SHP77 treated with DMSO at 0.1 percent for 48 hours (cell line): Measurements from ENCODE around the gene CCDC59.
"Not testable (repeated sequence)": the region's sequence is repeated elsewhere in the genome, so short reads cannot be mapped to it uniquely, and the experiment has no call there.

Source experiments
- DNase-seq: peaks from one replicate; lab custom pipeline; 2025; lab: John Stamatoyannopoulos, UW

The CCDC59 gene, protein sequence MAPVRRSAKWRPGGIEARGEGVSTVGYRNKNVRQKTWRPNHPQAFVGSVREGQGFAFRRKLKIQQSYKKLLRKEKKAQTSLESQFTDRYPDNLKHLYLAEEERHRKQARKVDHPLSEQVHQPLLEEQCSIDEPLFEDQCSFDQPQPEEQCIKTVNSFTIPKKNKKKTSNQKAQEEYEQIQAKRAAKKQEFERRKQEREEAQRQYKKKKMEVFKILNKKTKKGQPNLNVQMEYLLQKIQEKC

DNA sequence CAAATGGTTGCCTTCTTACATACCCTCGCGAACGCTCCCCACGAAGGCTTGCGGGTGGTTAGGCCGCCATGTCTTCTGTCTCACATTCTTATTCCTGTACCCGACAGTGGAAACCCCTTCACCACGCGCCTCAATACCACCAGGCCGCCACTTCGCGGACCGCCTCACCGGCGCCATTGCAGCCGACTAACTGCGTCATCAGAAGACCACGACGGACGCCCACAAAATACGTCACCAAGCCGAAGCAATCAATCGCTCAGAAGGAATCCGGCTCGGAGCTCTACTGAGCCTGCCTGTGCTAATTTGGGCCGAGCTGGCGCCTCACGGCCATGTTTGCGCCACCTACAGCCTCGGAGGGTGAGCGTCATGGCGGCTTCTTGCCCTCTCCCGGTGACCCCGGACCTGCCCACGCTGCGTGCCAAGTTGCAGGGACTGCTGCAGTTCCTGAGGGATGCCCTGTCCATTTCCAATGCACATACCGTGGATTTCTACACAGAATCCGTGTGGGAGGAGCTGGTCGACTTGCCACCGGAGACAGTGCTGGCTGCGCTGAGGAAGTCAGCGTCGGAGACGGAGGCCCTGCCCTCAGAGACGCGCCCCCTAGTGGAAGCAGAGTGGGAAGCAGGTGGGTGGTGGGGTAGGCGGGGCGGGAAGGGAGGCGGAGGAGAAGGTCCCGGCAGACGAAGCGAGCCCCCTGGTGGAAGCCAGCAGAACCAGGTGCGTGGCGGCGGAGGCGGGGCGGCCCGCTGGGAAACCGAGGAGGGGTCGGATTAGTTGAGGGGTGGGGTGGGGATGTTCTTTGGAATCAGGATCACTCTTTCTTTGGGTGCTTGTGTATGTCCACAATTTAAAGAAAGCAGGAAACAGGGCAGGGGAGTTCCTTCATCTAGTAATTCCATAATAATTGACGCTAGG, at the start of gene CCDC59, which contains the start of gene METTL25:
TSS of gene CCDC59 (minus strand) at position 188 of the 915 bp plus-strand sequence. CDS start at position 177, 11 bp downstream.
TSS of gene METTL25 (plus strand) at position 330 of the 915 bp plus-strand sequence. CDS start at position 367, 37 bp downstream.
- DNase-seq: peak; percentile 93

DNA sequence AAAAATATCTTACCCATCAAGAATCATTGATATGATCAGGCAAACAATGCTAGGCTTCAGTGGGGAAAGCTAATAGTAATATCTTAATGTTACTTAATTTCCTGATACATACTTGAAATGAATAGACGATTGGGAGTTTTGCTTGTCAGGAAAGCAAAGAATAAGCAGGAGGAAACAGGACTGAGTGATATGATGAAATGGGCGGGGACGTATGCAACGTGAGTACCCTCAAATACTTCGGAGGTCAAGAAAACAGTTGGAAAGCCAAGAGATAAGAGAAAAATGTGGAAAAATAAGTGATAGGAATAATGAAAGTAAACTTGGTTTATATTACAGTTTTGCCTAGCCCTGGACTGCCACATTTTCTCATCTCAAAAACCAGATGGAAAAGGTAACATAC, 49.3 kb upstream of the CCDC59 start:
- no peak for DNase-seq

DNA sequence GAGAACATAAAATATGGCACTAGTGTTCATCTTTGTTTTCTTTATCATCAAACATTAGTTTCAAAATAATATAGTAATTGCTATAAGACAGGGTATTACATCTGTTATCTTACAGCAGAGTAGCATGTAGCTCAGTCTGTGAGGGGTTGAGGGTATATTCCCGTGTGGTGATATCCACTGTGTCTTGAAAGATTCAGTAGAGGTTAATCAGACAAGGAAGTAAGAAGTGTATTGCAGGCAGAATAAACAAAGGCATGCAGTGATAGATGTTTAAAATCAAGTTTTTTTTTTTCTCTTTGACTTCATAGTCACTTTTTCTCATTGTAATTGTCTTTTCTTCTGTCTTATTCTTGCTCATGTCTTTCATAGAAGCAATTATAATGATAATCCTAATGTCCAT, 48.5 kb upstream of the CCDC59 start:
- DNase-seq: no peak

DNA sequence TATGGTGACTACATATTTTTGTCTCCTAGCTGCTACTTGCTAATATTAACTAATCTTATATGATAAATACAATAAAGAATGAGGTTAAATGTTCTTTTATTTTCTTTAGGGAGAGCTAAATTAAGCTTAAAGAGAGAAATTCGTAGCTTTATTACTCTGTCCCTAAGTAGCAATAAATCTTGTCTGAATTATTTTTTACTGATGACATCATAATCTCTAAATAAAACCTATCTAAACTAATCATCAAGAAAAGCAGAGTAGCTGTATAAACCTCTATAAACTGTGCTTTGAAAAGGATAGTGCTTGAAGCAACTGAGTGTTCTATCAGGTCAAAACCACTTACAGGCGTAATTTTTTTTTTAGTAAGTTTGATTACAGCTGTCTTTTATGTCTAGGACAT, 42.6 kb upstream of the CCDC59 start:
- no peak for DNase-seq

DNA sequence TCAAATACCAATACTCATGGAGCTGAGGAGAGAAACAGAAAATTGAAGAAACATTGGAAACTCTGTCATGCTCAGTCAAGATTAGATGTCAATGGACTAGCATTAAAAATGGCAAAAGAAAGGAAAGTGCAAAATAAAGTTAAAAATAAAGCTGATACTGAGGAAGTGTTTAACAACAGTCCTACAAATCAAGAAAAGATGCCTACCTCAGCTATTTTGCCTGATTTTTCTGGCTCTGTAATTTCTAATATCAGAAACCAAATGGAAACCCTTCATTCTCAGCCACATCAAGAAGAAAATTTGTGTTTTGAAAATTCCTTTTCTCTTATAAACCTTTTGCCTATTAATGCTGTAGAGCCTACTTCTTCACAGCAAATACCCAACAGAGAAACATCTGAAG, 40.7 kb upstream of the CCDC59 start:
- DNase-seq: no peak

DNA sequence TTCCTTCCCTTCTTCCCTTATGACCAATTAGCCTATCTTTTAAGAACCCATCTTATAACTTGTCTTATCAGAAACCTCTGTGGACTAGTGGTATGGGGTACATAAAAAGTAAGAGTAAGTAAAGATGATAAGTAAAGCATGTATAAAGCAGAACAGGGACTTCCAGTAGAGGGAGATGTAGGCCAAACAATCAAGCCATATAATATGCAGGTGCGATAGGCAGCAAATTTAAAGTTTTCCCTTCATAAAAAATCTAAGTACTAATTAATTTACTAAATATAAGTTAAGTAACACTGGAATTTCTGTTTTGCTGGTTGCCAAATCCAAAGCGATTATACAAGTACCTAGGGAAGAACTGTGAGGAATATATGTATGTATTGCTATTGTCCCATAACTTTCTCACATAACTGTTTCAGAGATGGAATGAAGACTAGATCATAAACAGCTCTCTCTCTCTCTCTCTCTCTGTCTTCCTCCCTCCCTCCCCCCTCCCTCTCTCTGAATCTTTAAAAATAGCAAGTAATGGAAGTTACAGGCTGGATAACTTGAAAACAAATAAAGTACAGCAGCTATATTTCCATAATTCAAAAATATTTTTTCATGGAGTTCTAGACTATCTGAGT, 25.9 kb upstream of the CCDC59 start:
- peak; percentile 13 for DNase-seq

DNA sequence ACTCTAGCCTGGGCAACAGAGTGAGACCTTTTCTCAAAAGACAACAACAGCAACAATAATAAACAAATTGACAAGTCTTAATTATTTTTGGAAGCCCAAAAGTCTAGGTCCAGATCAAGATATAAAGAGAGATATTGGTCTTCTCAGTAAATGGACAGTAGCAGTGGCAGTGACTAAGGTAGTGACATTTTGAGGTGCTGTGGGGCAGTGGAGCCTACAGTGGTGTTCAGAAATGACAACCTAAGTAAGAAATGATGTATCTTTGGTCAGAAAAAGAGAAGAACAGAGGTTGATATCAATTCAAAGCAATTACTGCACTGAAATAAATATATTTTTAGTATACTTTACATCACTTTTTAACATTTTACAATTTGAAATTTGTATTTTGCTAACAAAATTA, 20.8 kb upstream of the CCDC59 start:
- no peak for DNase-seq

DNA sequence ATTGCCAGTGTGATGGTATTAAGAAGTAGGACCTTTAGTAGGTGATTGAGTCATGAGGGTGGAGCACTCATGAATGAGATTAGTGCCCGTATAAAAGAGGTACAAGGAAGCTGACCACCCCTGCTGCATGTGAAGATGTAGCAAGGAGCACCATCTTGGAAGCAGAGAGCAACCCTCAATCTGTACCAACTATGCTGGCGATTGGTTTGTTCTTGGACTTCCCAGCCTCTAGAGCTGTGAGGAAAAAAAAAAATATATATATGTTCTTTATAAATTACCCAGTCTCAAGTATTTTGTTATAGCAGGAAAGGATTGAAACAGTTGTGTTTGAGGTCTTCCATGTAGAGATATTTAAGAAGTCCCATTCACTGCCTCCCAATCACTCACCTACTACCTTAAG, 17.0 kb upstream of the CCDC59 start:
- DNase-seq: no peak

DNA sequence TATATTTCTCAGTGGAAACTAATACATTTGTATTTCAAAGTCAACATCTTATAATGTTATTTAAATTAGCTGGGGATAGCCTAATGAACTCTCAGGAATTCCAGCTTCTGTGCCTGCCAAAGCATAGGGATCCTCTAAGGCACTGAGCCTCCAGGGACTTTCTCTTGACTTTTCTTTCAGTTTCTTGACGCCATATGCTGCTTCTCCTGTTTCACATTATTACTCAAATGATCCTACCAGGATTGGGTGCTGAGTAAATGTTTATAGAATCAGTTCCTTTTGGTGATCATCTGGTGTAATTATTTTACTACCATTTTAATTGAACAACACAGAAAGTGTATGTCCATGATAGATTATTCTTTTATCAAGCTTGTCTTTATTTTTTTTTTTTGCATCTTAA, 8.0 kb upstream of the CCDC59 start:
- DNase-seq: no peak

DNA sequence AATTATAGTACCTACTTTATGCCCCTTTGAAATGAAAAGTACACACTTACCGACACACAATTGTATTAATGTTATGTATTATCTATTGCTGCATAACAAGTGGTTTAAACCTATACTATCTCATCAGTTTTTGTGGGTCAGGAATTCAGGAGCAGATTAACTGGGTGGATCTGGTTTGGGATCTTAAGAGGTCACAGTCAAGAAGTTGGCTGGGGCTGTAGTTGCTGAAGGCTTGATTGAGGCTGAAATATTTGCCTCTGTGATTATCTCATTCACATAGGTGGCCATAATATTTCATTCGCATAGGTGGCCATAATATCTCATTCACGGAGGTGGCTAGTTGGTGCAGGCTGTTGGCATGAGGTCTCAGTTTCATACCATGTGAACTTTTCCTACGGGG, 5.8 kb upstream of the CCDC59 start:
- no peak for DNase-seq

DNA sequence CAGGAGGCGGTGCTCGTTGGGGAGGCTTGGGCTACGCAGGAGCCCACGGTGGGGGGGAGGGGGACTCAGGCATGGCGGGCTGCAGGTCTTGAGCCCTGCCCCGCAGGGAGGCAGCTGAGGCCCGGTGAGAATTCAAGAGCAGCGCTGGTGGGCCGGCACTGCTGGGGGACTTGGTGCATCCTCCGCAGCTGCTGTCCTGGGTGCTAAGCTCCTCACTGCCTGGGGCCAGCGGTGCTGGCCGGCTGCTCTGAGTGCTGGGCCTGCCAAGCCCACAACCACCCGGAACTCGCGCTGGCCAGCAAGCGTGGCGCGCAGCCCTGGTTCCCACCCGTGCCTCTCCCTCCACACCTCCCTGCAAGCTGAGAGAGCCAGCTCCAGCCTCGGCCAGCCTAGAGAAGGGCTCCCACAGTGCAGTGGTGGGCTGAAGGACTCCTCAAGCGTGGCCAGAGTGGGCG, 3.3 kb upstream of the CCDC59 start:
- no peak for DNase-seq

DNA sequence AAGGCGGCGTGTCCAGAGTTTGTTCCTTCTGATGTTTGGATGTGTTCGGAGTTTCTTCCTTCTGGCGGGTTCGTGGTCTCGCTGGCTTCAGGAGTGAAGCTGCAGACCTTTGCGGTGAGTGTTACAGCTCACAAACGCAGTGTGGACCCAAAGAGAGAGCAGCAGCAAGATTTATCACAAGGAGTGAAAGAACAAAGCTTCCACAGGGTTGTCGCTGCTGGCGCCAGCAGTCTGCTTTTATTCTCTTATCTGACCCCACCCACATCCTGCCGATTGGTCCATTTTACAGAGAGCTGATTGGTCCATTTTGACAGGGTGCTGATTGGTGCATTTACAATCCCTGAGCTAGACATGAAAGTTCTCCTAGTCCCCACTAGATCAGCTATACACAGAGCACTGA, 2.6 kb upstream of the CCDC59 start:
- not testable (repeated sequence) for DNase-seq

DNA sequence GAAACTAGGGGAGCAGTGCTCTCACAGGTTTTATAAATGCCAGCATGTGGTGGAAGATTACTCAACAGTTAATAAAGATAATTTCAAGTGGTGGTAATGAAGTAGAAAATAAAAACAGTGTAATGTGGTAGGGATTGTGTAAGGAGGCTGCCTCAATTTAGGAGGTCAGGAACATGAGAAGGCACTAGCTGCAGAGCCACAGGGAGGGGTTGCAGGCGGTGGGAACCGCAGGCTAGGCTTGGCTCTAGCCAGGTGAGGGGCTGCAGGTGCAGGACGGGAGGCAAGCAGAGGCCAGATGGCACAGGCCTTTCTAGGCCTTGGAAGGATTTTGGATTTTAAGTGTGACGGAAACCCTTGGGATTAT, 910 bp upstream of the CCDC59 start:
- peak; percentile 33 for DNase-seq

DNA sequence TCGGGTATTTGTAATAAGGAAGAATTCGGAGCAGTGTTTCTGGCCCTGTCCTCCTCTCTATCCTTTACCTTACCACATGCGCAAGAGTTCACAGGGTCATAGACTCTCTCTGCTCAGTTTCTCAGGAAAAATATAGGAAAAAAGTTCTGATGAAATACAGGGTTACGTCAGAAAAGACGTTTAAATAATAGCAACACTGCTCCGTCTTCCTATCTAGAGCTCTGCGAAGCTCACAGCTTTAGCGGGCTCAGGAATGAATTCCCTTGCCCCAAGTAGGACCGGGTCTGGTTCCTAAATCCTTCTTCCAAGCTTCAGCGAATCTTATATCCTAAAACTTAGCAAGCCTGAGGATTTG, 365 bp downstream of the CCDC59 start:
- DNase-seq: no peak

DNA sequence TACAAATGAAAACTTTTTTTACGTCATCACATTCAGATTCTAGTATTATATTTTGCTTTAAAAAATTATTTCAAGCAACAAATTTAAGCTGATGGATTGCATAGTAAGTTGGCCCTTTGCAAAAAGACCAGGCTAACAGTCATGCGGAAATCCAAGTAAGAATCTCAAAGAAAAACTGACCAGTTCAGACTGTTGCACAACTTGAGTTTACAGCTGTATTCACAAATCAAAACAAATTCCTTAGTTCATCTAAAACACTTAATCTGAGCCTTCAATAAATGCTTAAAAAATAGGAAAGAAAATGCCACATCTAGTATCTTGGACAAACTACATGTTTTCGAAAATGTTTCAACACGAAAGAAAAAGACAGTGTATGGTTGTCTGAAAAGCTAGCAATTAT, 847 bp downstream of the CCDC59 start:
- DNase-seq: no peak

DNA sequence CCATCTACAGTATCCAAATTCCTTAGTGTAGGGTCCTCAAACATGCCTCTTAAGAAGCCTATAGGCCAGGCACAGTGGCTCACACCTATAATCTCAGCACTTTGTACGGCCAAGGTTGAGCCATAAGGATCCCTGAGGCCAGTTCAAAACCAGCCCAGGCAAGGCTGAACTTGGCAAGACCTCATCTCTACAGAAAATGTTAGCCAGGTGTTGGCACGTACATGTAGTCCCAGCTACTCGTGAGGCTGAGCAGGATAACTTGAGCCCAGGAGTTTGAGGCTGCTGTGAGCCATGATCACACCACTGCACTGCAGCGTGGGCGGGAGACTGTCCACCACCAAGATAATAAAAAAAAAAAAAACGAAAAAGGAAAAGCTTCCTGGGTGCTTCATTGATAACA, 6.8 kb downstream of the CCDC59 start:
- DNase-seq: no peak

DNA sequence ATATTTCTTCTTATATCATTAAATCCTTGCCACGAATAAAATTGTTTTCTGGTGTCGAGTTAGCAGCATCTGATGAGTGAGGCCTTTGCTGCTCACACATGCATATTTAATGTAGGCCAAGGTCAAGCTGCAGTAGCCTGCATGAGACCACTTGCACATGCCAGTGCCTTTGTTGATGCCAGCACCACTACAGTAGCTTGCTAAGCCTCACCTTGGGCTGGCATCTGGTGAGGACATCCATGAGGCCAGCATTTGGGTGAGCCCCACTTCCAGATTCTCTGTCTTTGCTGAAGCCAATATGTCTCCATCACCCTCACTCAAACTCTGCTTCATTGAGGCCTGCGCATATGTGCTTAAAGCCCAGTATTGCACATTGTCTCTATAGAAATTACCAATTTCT, 8.0 kb downstream of the CCDC59 start:
- DNase-seq: no peak

DNA sequence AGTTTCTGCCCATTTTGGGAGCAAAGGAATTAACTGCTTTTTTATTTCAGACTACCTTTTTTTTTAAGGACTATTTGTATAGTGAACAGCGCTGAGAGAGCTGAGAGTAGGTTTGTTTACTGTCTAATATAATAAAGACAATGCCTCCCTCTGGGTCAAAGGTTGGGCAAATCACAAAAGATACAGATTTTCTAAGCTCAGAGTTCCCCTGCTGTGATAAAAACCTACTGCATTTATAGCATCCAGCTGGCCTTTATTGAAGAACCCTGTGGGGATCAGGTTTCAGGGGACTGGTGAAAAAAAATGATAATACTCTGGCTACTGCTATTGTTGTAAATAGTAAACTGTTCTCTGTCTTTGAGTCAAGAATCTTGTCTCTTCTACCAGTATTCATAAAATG, 28.7 kb downstream of the CCDC59 start:
- peak; percentile 4 for DNase-seq

DNA sequence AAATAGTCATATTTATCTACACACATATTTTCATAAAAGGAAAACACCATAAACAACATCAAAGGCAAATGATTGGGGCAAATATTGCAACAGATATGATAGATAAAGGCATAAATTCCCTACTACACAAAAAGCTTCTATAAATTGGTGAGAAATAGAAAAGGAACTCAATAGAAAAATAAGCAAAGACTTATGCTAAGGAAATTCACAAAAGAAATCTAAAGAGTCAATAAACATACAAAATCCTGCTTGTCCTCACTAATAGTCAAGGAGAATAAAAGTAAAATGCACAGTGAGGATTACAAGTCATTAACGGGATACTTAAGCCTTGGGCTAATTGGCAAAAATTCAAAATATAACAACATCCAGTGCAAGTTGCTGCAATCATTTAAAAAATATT, 30.3 kb downstream of the CCDC59 start:
- no peak for DNase-seq

DNA sequence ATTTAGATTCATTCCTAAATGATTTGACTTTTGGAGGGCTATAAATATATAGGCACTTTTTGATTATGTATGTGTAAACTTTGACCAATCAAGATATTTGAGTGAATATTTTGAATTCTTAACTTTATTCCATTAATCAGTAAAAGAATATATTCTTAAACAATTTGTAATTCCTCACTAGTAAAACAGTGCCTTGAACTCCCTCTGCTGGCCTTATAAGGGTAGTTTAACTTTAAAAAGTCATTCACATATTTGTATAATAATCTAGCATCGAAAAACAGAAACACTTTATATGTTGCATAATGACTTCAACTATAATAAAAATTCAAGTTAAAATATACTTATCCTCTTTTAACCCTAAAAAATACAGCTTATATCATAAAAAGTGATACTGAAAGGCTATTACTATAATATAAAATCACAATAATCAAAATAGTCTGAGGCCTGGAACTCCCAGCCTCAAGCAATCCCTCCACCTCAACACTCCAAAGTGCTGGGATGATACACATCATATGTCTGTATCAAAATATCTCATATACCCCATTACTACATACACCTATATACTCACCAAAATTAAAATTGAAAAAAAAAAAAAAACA, 31.2 kb downstream of the CCDC59 start:
- peak; percentile 20 for DNase-seq

DNA sequence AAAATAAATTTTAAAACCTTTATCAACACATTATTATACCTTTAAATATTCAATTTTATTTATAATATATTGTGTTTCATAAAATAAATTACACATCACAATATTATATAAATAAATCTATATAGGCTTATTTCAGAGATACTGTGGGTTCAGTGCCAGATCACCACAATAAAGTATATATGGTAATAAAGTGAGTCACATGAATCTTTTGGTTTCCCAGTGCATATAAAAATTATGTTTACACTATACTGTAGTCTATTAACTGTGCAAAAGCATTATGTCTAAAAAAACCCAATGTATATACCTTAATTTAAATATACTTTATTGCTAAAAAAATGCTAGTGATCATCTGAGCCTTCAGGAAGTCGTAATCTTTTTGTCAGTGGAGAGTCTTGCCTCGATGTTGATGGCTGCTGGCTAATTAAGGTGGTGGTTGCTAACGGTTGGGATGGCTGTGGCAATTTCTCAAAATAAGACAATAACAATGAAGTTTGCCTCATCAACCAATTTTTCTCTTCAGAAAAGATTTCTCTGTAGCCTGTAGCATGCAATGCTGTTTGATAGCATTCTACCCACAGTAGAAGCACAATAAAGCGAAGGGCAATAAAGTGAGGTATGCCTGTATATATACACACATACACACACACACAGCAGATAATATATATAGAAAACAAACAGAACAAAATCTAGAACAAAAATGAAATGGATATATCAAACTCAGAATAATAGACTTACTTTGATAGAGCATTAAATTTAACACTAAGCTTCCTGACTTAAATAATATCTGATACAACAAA, 32.4 kb downstream of the CCDC59 start:
- DNase-seq: peak; percentile 15

DNA sequence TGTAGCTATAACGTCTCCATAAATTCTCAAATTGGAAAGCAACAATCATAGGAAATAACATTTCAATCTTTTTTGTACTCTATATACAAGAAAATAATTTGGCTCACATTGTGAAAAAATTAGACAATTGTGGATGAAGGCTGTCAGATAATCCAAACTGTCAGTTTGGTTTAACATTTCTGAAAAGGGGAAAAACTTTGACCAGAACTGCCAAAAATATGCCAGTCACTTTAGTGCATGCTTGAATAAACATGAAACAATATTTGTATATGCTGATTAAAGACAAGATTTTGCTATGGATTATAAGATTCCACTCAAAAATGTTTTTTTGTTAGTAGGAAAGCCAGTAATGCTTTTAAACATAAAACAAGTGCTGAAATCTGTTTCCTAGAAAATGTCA, 38.9 kb downstream of the CCDC59 start:
- DNase-seq: no peak
